Left lung (tissue), 10 donors: ENCODE results near the gene PGLYRP3. TPM values are rescaled to one million over a fixed set of nuclear protein-coding genes. Genes with fewer than 3 reads are reported as not detected.

ENCODE experiments used
- ATAC-seq: fragments of 200-7000 bp; cut with Tn5 transposase; one replicate; pipeline ENCODE4 v1.9.1; 2020; ENCODE audit warnings: moderate library complexity
- DNase-seq, 4 donors: peaks; one replicate each; pipeline ENCODE4 v3.0.0-alpha.2; 2013 to 2020
- H3K27ac ChIP-seq, 2 donors: fragments of 200-600 bp; sonication (generic) in 1 of 2; one replicate each; pipeline versions ENCODE4 v1.5.0 to v1.8.0; 2020 to 2021
- H3K27me3 ChIP-seq, 2 donors: fragments of 200-600 bp; sonication (generic) in 1 of 2; one replicate each; pipeline versions ENCODE4 v1.5.0 to v1.8.0; 2020 to 2021
- H3K36me3 ChIP-seq, 2 donors: fragments of 200-600 bp; sonication (generic) in 1 of 2; one replicate each; pipeline versions ENCODE4 v1.5.0 to v1.8.0; 2020 to 2021
- H3K4me1 ChIP-seq, 2 donors: fragments of 200-600 bp; one replicate each; pipeline ENCODE4 v1.8.0; 2021
- H3K4me3 ChIP-seq, 2 donors: fragments of 200-600 bp; sonication (generic) in 1 of 2; one replicate each; pipeline versions ENCODE4 v1.5.0 to v1.8.0; 2020 to 2021; ENCODE audit warnings: mild to moderate bottlenecking in 1 of 2
- H3K9me3 ChIP-seq, 2 donors: fragments of 200-600 bp; sonication (generic) in 1 of 2; one replicate each; pipeline versions ENCODE4 v1.5.0 to v1.8.0; 2020 to 2021
- CTCF ChIP-seq, 2 donors: fragments of 200-600 bp; sonication (generic) in 1 of 2; IDR thresholded peaks; one replicate each; pipeline versions ENCODE4 v1.5.0 to v1.8.0; 2021; ENCODE audit warnings: antibody characterized with exemption in 2 of 2
- intact Hi-C, 2 donors: fragments of 100-400 bp; cut with DNase I; formaldehyde crosslinking; loops; one replicate each; pipeline versions ENCODE4 v1.11.2 to v1.14.2; 2022
- polyA plus RNA-seq, 6 donors: library from polyadenylated mRNA; unstranded; fragments of 120-200 nt; gene quantifications; one replicate each; pipeline ENCODE4 v1.2.1, GENCODE V29; 2013; ENCODE audit not compliant: insufficient read length in 6 of 6
- total RNA-seq, 2 donors: library from RNA; stranded (reverse); fragmentation: NEBNext Ultra II Directional; extraction: Animal tissue kit (Norgen Biotek cat#: 25700); gene quantifications; one replicate each; pipeline ENCODE4 v1.2.1, GENCODE V29; 2021
- donor health status: DM: no; HTN: yes; CAD: no.
- donor health status: DM: no; HTN: no; CAD: no.

Gene PGLYRP3
- total and polyA plus RNA-seq, 8 donors = not detected

GRCh38 chr1:153360190-153360589 lies 47.4 kb upstream of the PGLYRP3 start:
- ATAC-seq = peak; percentile 10
- Histone ChIP-seq H3K9me3 (no peaks in the 10 kb centered on the region), H3K4me1 (peaks cover 0 to 72% of the 10 kb centered on the region in 2 donors), H3K4me3 (peak overlapping the region in 1 of 2 donors; percentile 58), H3K36me3 (peaks cover 0 to 26% of the 10 kb centered on the region in 2 donors), H3K27me3 (no peaks in the 10 kb centered on the region), H3K27ac (peak overlapping the region; percentile 14 to 94)
- DNase-seq = no peak
- intact Hi-C loops = no loop called here
- TF ChIP-seq CTCF (IDR thresholded peaks at IDR 0.05) = no peak

GRCh38 chr1:153359241-153359640 lies 46.5 kb upstream of the PGLYRP3 start:
- intact Hi-C loops = no loop called here
- no peaks in the 10 kb centered on the region for H3K27me3 ChIP-seq
- TF ChIP-seq CTCF (IDR thresholded peaks at IDR 0.05) = no peak
- H3K36me3 ChIP-seq = peaks cover 0 to 26% of the 10 kb centered on the region in 2 donors
- H3K9me3 ChIP-seq = no peaks in the 10 kb centered on the region
- H3K4me3 ChIP-seq = peak overlapping the region in 1 of 2 donors; percentile 58
- DNase-seq (no peak), ATAC-seq (no peak)
- H3K4me1 ChIP-seq = peaks cover 0 to 66% of the 10 kb centered on the region in 2 donors
- H3K27ac ChIP-seq = peak overlapping the region in 1 of 2 donors; percentile 94

- no peak for TF ChIP-seq CTCF (IDR thresholded peaks at IDR 0.05)
- intact Hi-C loops = no loop called here
- H3K27me3 ChIP-seq = no peaks in the 10 kb centered on the region
- peaks cover 0 to 26% of the 10 kb centered on the region in 2 donors for H3K36me3 ChIP-seq
- H3K4me1 ChIP-seq = peaks cover 0 to 62% of the 10 kb centered on the region in 2 donors
- peak overlapping the region; percentile 19 to 94 for H3K27ac ChIP-seq
- ATAC-seq = no peak
- H3K4me3 ChIP-seq = peak overlapping the region in 1 of 2 donors; percentile 58
- DNase-seq = no peak
- H3K9me3 ChIP-seq = no peaks in the 10 kb centered on the region
These were observed 45.9 kb upstream of the PGLYRP3 start for GRCh38 chr1:153358691-153358975.

GRCh38 chr1:153357853-153358690 lies 45.3 kb upstream of the PGLYRP3 start, which contains the start of gene S100A9:
Gene S100A9 (plus strand): TSS chr1:153357854. CDS start chr1:153358284, 430 bp downstream.
- Histone ChIP-seq H3K27me3 (no peaks in the 10 kb centered on the region), H3K4me3 (peak within 1 kb of the TSS in 1 of 2 donors; percentile 58), H3K4me1 (peaks cover 0 to 58% of the 10 kb centered on the region in 2 donors), H3K36me3 (peaks cover 0 to 26% of the 10 kb centered on the region in 2 donors), H3K27ac (peak within 1 kb of the TSS; percentile 57 to 94), H3K9me3 (no peaks in the 10 kb centered on the region)
- TF ChIP-seq CTCF (IDR thresholded peaks at IDR 0.05) = no peak
- intact Hi-C loops = loop anchor here in 1 of 2 donors (2.0 kb wide), 1 partner anchor 137 kb away; no protein-coding TSS in a partner anchor
- ATAC-seq (peak; percentile 9), DNase-seq (no peak)
